Prostate gland (tissue), 2 donors: ENCODE measurements around the gene TMEM258.

Experiments used
- CTCF ChIP-seq, 4 experiments: fragments of 200-600 bp in 2 of 4; fragments of 450-650 bp in 2 of 4; sonication (generic) in 2 of 4; IDR thresholded peaks; 1 replicate in 3 of 4; 2 replicates in 1 of 4; pipeline ENCODE4 v1.5.1; 2016 to 2019; ENCODE audit warnings: antibody characterized with exemption in 4 of 4, mild to moderate bottlenecking in 2 of 4, moderate library complexity in 2 of 4
- POLR2A ChIP-seq: fragments of 450-650 bp; IDR thresholded peaks from one replicate; pipeline ENCODE4 v1.6.1; 2016; ENCODE audit warnings: antibody characterized with exemption, mild to moderate bottlenecking

GRCh38 chr11:61793083-61793828, 857 bp upstream of the TMEM258 start:
- TF ChIP-seq CTCF (IDR thresholded peaks at IDR 0.05) (no peak), POLR2A (no peak)
